ENCODE data around the gene SPINK4.
A peak's percentile ranks its signal among the peaks of the same experiment; 100 is the strongest.

DNA sequence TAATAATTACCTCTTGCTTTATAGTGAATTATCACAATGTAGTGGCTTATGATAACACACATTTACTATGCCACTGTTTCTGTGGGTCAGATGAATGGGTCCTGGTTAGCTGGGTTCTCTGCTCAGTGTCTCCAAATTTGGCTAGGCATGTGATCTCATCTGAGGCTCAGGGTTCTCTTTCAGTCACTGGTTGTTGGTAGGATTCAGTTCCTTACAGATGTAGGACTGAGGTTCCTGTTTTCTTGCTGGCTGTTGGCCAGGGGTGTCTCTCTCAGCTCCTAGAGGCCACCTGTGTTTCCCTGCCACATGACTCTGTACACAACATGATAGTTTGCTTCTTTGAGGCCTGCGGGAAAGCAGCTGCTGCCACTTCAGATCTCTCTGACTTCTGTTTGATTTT lies 57.5 kb downstream of the SPINK4 start:
- TF ChIP-seq, protein P1, sequence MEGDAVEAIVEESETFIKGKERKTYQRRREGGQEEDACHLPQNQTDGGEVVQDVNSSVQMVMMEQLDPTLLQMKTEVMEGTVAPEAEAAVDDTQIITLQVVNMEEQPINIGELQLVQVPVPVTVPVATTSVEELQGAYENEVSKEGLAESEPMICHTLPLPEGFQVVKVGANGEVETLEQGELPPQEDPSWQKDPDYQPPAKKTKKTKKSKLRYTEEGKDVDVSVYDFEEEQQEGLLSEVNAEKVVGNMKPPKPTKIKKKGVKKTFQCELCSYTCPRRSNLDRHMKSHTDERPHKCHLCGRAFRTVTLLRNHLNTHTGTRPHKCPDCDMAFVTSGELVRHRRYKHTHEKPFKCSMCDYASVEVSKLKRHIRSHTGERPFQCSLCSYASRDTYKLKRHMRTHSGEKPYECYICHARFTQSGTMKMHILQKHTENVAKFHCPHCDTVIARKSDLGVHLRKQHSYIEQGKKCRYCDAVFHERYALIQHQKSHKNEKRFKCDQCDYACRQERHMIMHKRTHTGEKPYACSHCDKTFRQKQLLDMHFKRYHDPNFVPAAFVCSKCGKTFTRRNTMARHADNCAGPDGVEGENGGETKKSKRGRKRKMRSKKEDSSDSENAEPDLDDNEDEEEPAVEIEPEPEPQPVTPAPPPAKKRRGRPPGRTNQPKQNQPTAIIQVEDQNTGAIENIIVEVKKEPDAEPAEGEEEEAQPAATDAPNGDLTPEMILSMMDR (IDR thresholded peaks at IDR 0.05 in 8 of 11, conservative IDR thresholded peaks at IDR 0.05 in 3 of 11): no peak
- peak in 1 of 3 donors; percentile 78 for TF ChIP-seq POLR2AphosphoS5 (IDR thresholded peaks at IDR 0.05)
